ENCODE results near the gene HIVEP3.

HIVEP3 gene

DNA sequence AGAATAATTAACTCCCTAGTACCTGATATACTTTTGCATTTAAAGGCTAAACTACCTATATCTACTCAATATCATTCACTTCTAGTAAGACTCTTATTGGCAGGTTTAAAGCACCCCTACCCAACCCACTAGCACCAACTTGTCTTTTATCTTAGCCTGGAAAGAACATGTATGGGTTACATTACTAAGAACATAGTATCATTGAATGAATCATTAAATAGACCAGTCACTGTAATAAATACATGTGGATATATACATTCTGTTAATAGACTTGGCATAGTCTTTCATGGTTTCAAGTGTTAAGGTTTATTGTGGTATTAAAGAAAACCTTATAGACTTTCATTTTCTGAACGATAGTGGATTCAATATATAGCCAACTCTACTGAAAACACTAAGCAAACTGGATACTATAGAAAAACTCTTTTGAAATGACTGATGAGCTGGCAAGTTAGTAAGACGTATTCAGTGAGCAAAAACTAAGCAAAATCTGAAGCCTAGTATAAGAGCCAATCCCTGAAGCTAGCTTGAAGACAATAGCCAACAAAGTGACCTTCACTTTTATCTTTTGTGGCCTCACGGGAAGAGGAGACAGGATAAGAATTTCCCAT is 10.3 kb downstream of the HIVEP3 start:
- no peak for TF ChIP-seq TAF1 (IDR thresholded peaks at IDR 0.05; ENCODE audit: borderline replicate concordance, insufficient read depth, low read length)
- no peak for TF ChIP-seq FOXP2 (optimal IDR thresholded peaks at IDR 0.05; ENCODE audit: borderline replicate concordance, extremely low read depth, extremely low read length, insufficient read depth)
- TF ChIP-seq, protein P1, sequence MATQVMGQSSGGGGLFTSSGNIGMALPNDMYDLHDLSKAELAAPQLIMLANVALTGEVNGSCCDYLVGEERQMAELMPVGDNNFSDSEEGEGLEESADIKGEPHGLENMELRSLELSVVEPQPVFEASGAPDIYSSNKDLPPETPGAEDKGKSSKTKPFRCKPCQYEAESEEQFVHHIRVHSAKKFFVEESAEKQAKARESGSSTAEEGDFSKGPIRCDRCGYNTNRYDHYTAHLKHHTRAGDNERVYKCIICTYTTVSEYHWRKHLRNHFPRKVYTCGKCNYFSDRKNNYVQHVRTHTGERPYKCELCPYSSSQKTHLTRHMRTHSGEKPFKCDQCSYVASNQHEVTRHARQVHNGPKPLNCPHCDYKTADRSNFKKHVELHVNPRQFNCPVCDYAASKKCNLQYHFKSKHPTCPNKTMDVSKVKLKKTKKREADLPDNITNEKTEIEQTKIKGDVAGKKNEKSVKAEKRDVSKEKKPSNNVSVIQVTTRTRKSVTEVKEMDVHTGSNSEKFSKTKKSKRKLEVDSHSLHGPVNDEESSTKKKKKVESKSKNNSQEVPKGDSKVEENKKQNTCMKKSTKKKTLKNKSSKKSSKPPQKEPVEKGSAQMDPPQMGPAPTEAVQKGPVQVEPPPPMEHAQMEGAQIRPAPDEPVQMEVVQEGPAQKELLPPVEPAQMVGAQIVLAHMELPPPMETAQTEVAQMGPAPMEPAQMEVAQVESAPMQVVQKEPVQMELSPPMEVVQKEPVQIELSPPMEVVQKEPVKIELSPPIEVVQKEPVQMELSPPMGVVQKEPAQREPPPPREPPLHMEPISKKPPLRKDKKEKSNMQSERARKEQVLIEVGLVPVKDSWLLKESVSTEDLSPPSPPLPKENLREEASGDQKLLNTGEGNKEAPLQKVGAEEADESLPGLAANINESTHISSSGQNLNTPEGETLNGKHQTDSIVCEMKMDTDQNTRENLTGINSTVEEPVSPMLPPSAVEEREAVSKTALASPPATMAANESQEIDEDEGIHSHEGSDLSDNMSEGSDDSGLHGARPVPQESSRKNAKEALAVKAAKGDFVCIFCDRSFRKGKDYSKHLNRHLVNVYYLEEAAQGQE (IDR thresholded peaks at IDR 0.05; ENCODE audit: insufficient read depth in 1 of 2, low read depth in 2 of 2, low read length in 2 of 2) = no peak
- TF ChIP-seq POLR2AphosphoS5 (IDR thresholded peaks at IDR 0.05; ENCODE audit: low read depth, low read length) = no peak
- TF ChIP-seq SIN3A (IDR thresholded peaks at IDR 0.05; ENCODE audit: borderline replicate concordance, insufficient read depth, low read length) = no peak

DNA sequence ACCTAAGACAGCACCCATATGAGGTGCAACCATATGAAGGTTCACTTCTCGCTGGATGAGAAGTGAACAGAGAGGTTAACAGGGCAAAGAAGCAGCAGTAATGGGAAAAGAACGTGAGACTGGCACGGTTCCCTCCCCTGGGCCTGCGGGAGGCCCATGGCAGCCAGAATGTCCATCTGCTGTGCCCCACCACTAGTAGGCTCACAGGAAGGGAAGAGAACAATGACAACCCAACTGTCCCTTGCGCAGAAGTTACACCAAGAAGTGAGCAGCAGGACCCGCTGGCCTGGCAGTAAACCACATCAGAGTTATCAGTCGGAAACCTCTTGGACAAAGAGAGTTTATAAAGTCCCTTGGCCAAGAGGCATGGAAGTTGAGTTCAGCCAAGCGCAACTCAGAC is 11.3 kb downstream of the HIVEP3 start:
- TF ChIP-seq, protein P1 (IDR thresholded peaks at IDR 0.05; ENCODE audit: insufficient read depth in 1 of 2, low read depth in 2 of 2, low read length in 2 of 2) = no peak
- TF ChIP-seq FOXP2 (optimal IDR thresholded peaks at IDR 0.05; ENCODE audit: borderline replicate concordance, extremely low read depth, extremely low read length, insufficient read depth) (no peak), POLR2AphosphoS5 (IDR thresholded peaks at IDR 0.05; ENCODE audit: low read depth, low read length) (no peak), TAF1 (IDR thresholded peaks at IDR 0.05; ENCODE audit: borderline replicate concordance, insufficient read depth, low read length) (no peak)

DNA sequence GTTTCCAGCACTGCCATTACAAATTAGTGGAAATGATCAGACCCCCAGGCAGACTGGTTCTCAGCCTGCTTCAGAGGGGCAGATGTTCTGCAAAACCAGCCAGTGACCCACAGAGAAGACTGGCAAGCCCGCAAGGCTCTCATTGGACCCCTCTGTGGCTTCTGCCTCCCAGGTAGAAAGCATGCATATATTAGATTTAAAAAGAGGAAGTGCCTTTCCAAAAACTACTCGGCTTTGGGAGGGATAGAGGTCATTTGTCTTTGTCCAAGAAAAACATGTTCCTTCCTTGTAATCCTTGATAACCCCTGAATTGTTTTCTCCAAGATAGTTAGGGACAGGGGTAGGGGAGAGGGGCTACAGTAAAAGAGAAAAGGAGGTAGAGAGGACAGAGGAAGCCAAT is 11.8 kb downstream of the HIVEP3 start:
- TF ChIP-seq TAF1 (IDR thresholded peaks at IDR 0.05; ENCODE audit: borderline replicate concordance, insufficient read depth, low read length) (no peak), POLR2AphosphoS5 (IDR thresholded peaks at IDR 0.05; ENCODE audit: low read depth, low read length) (no peak), FOXP2 (optimal IDR thresholded peaks at IDR 0.05; ENCODE audit: borderline replicate concordance, extremely low read depth, extremely low read length, insufficient read depth) (no peak), SIN3A (IDR thresholded peaks at IDR 0.05; ENCODE audit: borderline replicate concordance, insufficient read depth, low read length) (no peak)
- TF ChIP-seq, protein P1 (IDR thresholded peaks at IDR 0.05; ENCODE audit: insufficient read depth in 1 of 2, low read depth in 2 of 2, low read length in 2 of 2) = no peak

DNA sequence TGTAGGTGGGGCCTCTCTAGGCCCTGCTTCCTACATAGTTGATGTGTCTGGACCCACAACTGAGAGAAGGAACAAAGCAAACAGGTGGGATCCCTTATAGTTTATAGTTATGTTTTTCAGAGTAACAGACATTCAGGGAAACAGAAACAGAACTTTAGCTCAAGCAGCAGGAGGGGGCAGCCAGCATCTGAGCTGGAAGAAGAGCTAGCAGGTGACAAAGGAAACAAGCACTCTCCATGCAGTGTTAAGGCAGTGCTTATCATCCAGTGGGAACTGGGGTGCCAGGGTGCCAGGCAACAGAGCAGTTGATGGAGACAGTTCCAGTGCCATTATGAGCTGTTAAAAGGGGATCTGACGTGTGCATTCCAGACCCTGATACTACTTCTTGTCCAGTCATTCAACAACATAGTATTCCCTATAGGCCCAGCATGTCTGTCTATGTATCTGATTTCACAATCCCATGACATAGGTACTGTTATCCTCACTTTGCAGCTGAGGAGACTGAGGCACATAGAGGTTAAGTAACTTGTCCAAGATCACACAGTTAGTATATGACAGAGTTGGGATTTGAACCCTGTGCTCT is 13.5 kb downstream of the HIVEP3 start:
- no peak for TF ChIP-seq TAF1 (IDR thresholded peaks at IDR 0.05; ENCODE audit: borderline replicate concordance, insufficient read depth, low read length)
- no peak for TF ChIP-seq FOXP2 (optimal IDR thresholded peaks at IDR 0.05; ENCODE audit: borderline replicate concordance, extremely low read depth, extremely low read length, insufficient read depth)
- TF ChIP-seq, protein P1 (IDR thresholded peaks at IDR 0.05; ENCODE audit: insufficient read depth in 1 of 2, low read depth in 2 of 2, low read length in 2 of 2) = no peak
- TF ChIP-seq SIN3A (IDR thresholded peaks at IDR 0.05; ENCODE audit: borderline replicate concordance, insufficient read depth, low read length) = no peak
- no peak for TF ChIP-seq POLR2AphosphoS5 (IDR thresholded peaks at IDR 0.05; ENCODE audit: low read depth, low read length)
